Right renal pelvis (tissue), 4 donors: ENCODE results near the gene KCNA4. TPM values are rescaled to one million over a fixed set of nuclear protein-coding genes. Genes with fewer than 3 reads are reported as not detected.
"Not testable (repeated sequence)": the region's sequence is repeated elsewhere in the genome, so short reads cannot be mapped to it uniquely, and the experiment has no call there.

ENCODE experiments used
- DNase-seq, 4 donors: peaks; one replicate each; pipeline ENCODE4 v3.0.0-alpha.2; 2013; ENCODE audit warnings: low read depth in 4 of 4, low spot score in 3 of 4, missing footprints in 1 of 4
- polyA plus RNA-seq, 4 donors: library from polyadenylated mRNA; unstranded; fragments of 120-200 nt; gene quantifications; one replicate each; pipeline ENCODE4 v1.2.1, GENCODE V29; 2013; ENCODE audit not compliant: insufficient read length in 4 of 4

The KCNA4 gene
- polyA plus RNA-seq, 4 donors = 0.17 to 0.64 (median 0.36) TPM

DNA sequence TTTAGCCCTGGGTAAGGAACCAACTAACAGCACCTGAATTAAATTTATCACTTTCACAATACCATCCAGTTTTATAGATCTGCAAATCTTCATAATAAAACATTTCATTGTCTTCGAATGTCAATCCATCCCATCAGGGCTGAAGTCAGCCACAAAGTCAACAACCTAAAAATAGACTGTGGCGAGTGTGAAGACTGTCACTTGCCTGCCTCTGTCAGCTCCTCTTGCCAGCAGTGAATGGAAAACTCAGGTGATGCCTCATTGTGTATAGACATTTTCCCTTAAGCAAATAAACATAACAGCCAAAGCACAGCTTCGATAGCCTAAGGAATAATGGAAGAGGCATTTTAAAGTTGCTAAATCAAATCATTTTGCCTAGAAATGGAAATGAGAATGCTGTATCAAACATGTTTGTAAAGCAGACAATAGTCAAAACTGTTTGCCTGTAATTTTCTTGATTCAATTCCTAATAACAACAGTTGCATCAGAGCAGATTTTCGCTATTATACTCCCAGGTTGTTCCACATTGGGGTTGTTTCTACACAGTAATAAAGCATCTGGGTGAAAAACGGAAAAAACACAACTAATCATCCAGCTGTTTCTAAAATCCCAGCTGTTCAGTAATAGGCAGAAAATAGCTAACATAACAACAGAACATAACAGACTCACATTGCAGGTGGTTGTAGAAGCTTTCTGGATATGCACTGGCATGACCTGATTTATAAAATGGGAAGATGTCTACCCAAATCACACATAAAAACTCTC, 15.7 kb downstream of the KCNA4 start:
- DNase-seq = no peak

DNA sequence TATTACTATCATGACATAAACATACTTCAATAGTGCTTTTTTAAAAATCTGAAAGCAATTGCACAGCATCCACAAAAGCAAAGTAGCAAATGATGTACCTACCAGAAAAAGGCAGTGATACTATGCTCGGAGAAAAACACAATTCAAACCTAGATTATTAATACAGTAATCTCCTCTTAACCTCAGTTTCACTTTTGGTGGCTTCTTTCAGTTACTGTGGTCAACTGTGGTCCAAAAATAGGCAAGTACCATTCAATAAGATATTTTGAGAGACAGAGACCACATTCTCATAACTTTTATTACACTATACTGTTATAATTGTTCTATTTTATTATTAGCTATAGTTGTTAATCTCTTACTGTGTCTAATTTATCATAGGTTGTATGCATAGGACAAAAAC, 20.8 kb downstream of the KCNA4 start:
- DNase-seq = no peak

DNA sequence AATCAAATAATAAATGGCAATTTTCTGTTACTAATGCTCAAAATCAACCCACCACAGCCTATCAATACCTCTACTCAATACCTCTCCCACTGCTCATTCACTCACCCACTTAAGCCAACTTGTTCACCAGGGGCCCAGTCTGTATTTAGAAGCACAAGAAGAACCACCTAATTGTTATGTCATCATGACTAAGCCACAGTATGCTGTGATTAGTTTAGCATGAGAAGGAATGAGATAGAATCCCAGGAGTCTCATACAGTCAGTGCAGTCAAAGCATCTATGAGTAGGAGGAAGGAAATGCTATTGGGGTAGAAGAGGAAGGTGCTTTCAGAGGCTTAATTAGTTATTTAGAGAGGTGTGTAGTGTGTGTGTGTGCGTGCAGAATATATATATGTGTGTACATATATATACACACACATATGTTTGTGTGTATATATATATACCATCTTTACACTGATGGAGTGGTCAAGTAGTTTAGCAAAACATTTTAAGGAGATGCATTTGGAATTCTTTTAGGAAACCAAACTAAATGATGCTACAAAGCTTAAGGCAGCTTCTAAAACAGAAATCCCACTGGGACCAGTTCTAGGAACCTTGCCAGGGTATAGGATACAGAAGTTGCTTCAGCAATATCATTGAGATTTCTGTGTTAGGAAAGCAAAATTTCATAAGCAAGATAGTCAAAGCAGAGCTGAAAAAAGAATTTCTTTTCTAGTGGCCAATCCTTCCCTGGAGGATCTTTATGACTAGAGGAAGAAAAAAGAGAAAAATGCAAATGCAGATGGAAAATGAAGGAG, 27.5 kb downstream of the KCNA4 start:
- DNase-seq = no peak

DNA sequence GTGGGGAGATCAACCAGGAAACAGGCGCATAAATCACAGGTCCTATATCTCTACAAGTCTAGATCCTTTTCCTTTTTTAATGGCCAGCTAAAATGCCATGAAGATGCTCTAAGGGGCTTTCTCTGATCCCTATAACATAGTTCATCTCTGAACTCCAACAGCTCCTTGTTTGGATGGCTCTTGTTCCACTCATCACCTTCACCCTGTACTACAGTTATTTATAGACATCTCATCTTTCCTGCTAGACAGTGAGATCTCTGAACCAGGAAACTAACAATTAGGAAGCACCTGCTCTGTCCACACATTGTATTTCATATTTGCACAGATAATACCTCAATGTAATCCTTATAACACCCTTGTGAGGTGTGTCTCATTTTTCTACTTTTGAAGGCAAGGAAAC, 31.6 kb downstream of the KCNA4 start:
- no peak for DNase-seq

DNA sequence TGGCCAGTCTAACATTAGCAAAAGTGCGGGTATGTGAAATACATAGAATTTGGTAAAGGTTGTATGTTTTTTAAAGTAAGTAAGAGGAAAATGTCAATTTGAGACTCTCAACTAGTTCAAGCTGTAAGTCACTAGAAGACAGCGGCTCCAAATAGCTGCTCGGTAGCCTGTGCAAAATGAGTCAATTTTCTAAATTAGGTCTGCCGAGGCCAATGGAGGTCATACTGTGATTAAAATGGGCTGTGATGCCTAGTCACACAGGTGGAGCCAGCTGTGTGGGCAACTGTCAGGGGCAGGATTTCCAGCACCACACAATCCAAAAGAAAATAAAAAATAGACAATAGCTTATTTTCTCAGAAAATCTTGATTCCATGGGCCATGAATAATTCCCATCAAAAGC, 32.3 kb downstream of the KCNA4 start:
- DNase-seq = no peak

DNA sequence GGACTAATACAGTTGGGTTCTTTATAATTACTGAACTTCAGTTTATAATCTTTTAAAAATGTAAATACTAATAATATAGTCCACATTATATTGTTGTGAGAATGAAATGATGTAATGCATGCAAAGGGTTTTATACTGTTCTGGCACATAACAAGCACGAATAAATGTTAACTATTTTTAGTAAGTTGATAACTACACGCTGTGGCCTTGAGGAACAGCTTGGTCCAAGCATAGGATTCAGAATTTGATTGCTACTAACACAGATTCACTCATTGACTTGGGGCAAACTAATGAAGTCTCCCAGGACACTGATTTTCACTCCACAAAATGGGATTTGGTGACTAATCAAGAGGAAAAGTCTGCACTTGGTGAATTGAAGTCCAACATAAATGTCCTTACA, 38.3 kb downstream of the KCNA4 start:
- DNase-seq = no peak

DNA sequence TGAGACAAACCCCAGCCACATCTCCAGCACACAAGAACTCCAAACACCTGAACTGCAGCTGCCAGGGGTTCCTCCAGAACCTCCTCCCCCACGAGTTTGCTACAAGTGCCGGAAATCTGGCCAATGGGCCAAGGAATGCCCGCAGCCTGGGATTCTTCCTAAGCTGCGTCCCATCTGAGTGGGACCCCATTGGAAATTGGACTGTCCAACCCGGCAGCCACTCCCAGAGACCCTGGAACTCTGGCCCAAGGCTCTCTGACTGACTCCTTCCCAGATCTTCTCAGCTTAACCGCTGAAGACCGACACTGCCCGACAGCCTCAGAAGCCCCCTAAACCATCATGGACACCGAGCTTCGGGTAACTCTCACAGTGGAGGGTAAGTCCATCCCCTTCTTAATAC, 41.2 kb downstream of the KCNA4 start:
- not testable (repeated sequence) for DNase-seq

DNA sequence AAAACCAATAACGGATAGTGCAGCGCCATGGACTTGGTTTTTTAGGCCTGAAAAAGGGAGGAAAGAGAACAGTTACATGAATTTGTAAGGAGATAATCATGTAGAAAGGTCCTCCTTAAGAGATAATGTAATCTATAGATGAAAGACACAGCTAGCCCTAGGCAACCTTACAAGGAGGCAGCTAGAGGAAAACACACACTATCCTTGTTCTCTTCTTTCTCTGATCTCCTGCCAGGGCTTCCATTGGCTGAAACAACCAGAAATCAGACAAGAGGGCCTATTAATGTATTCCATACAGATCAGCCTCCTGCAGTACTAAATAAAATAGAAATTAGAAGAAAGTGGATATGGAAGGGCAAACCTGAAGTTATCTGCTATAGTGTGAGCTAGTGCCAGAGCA, 53.0 kb downstream of the KCNA4 start:
- DNase-seq = no peak

DNA sequence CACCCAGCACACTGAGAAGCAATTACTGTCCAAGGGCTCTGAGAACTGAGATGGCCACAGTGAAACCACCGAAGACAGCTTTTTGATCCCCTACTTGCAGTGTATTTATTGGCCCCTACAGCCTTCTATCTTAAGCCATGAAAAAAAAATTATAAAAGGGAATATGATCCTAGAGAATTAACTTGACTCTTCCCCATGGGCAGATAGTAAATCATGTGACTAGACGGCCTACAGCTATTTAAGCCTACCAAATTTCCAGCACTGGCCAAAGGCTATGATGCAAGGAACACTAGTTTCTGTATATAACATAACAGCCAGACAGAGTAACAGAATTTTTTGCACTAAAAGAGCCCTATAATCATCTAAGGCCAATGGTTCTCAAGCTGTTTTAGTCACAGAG, 53.8 kb downstream of the KCNA4 start:
- no peak for DNase-seq

DNA sequence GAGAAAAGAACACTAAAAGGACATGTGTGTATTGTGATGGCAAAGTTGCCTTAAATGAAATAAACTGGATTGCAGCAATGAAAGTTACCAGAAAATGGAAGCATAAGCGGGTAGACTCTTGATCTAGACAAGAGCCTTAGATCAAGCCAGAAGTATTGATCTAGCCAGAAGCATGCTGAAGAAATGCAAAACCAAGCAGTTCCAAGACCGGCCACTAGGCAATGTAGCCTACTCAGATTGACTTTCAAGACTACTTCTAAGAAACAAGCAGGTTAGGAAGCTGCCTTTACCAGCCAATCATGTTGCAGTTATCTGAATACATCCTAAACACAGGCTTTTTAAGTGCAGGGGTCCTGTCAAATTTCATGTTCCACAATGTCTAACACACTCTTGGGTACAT, 54.6 kb downstream of the KCNA4 start:
- DNase-seq = no peak

Other genes starting within 250 kb of the KCNA4 start
- not detected for gene FSHB, start 214.0 kb upstream of the KCNA4 start, polyA plus RNA-seq